Large intestine (tissue), 3 donors: ENCODE data around the gene LIN9. TPM values are rescaled to one million over a fixed set of nuclear protein-coding genes. Genes with fewer than 3 reads are reported as not detected.
"Not testable (repeated sequence)": the region's sequence is repeated elsewhere in the genome, so short reads cannot be mapped to it uniquely, and the experiment has no call there.

Source experiments
- DNase-seq, 2 donors: peaks; one replicate each; pipeline versions ENCODE4 v3.0.0 to v3.0.0-alpha.2; 2013
- H3K27ac ChIP-seq: one replicate; pipeline ENCODE4 v1.5.1; 2013; ENCODE audit warnings: low read length
- H3K27me3 ChIP-seq: 2 replicates; pipeline ENCODE4 v1.6.1; 2013; ENCODE audit warnings: low read length; ENCODE audit not compliant: control insufficient read depth, insufficient read depth
- H3K36me3 ChIP-seq: 2 replicates; pipeline ENCODE4 v1.6.1; 2013; ENCODE audit warnings: low read length; ENCODE audit not compliant: control insufficient read depth, insufficient read depth
- H3K4me1 ChIP-seq: one replicate; pipeline ENCODE4 v1.6.1; 2013; ENCODE audit warnings: low read length; ENCODE audit not compliant: control insufficient read depth, insufficient read depth
- H3K4me3 ChIP-seq: one replicate; pipeline ENCODE4 v1.5.1; 2013; ENCODE audit warnings: low read length
- H3K9me3 ChIP-seq: one replicate; pipeline ENCODE4 v1.6.1; 2013; ENCODE audit warnings: mild to moderate bottlenecking, low read depth, low read length, moderate library complexity; ENCODE audit not compliant: control insufficient read depth
- WGBS: methylation state at CpG from one replicate; pipeline ENCODE4 v1.1.5; 2013; ENCODE audit warnings: low lambda C conversion rate; ENCODE audit not compliant: insufficient coverage; 5-methylcytosine and 5-hydroxymethylcytosine counted together
- polyA plus RNA-seq: library from polyadenylated mRNA; unstranded; fragments of 120-200 nt; gene quantifications from one replicate; pipeline ENCODE4 v1.2.1, GENCODE V29; 2013

Gene LIN9
- polyA plus RNA-seq, 1 donor, result 5.4 TPM

DNA sequence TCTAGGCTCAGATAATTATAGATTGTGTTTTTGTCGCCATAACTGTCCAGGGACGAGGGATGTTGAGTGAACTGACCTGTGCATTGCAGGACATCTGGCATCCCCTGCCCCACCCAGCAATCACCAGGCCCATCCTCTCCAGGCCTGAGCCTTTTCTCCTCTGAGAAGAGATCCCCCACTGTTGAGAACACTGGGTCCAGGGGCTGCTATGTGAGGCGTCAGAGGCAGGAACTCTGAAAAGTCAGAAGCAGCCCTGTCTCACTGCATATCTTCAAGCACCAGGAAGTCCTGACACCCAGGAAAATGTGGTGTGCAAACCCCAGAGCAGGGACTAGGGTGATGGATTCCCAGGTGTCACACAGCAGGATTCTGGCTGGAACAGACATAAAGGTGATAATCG is 105.3 kb downstream of the LIN9 start:
- Histone ChIP-seq H3K36me3 (no peaks in the 10 kb centered on the region), H3K27ac (no peak overlapping the region), H3K4me3 (no peak overlapping the region), H3K4me1 (no peaks in the 10 kb centered on the region), H3K27me3 (no peaks in the 10 kb centered on the region), H3K9me3 (no peaks in the 10 kb centered on the region)
- WGBS, result no CpG with 5 or more reads among the region's 4 CpGs
- DNase-seq, result no peak

DNA sequence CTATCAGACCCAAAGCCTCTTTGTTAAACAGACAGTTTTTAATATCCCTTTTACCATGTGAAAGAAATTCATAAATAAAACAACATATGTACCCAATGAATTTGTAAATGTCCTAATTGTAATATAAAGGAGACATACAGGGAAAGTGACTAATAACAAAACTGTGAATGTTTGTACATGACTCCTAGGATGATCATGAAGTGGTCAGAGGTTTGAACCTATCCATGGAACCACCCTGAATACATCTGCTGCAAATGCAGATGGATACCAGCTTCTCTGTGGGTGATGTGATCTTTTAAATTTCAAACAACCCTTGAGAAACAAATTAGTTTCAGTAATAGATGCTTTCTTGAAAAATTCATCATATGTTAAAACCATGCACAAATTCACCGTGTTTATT is 105.7 kb downstream of the LIN9 start:
- H3K9me3 ChIP-seq, result no peaks in the 10 kb centered on the region
- no peak for DNase-seq
- H3K27ac ChIP-seq, result no peak overlapping the region
- WGBS, result no CpG with 5 or more reads among the region's 1 CpG
- no peaks in the 10 kb centered on the region for H3K4me1 ChIP-seq
- H3K36me3 ChIP-seq, result no peaks in the 10 kb centered on the region
- H3K27me3 ChIP-seq, result no peaks in the 10 kb centered on the region
- no peak overlapping the region for H3K4me3 ChIP-seq

DNA sequence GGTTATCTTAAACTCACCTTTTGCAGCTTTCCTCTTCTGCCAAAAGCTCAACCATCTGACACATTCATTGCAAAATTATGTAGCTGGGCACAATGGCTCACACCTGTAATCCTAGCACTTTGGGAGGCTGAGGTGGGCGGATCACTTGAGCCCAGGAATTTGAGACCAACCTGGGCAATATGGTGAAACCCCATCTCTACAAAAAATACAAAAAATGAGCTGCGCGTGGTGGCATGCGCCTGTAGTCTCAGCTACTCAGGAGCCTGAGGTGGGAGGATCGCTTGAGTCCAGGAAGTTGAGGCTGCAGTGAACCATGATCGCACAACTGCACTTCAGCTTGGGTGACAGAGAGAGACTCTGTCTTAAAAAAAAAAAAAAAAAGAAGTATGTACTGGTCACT is 106.3 kb downstream of the LIN9 start:
- WGBS, result no CpG with 5 or more reads among the region's 6 CpGs
- H3K9me3 ChIP-seq, result not testable (repeated sequence)

DNA sequence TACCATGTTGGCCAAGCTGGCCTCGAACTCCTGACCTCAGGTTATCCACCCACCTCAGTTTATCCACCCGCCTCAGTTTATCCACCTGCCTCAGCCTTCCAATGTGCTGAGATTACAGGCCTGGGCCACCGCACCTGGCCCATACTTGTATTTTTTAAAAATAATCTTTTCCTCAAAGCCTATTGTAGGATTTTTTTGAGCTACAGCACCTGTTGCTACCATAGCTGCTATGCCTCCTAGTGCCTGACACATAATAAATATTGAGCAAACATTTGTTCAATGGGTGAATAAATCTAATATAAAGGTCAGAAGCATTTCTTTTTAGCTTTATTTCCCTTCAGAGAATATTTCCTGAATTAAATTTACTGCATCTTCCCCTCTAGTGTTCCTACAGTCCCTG is 106.7 kb downstream of the LIN9 start:
- Histone ChIP-seq H3K4me3 (no peak overlapping the region), H3K9me3 (no peaks in the 10 kb centered on the region), H3K36me3 (no peaks in the 10 kb centered on the region), H3K27me3 (no peaks in the 10 kb centered on the region), H3K27ac (no peak overlapping the region), H3K4me1 (no peaks in the 10 kb centered on the region)
- 100% methylated on average over 1 of the region's 3 CpGs for WGBS
- DNase-seq, result no peak

More for the DNA sequence above, 106.3 kb downstream of the LIN9 start:
- not testable (repeated sequence) for H3K27ac ChIP-seq, H3K4me3 ChIP-seq, H3K4me1 ChIP-seq, H3K36me3 ChIP-seq, H3K27me3 ChIP-seq, DNase-seq

DNA sequence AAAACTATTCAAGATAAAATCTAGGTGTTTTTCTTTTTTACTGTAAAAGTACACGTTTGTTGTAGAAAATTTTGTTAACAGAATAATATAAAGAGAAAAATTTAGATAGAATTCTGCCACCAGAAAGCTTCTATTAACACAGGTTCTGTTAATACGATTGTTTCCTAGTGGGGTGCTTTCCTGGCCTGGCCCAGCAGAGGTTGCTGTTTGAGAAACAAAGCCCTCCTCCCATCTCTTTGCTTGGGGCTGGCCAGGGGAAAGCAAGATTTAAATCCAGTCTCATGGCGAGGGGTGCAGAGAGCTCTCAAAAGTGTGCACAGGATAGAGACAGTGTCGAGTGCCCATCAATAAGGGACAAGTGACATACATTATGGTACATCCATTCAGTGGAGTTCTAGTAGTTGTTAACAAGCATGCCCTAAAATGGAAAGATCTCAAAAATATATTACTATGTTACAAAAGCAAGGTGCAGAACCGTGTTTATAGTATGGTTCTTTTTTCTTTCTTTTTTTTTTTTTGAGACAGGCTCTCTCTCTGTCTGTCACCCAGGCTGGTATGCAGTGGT is 107.9 kb downstream of the LIN9 start:
- no peak overlapping the region for H3K4me3 ChIP-seq
- H3K36me3 ChIP-seq, result no peaks in the 10 kb centered on the region
- no peak overlapping the region for H3K27ac ChIP-seq
- no peaks in the 10 kb centered on the region for H3K27me3 ChIP-seq
- no peaks in the 10 kb centered on the region for H3K9me3 ChIP-seq
- DNase-seq, result no peak
- no peaks in the 10 kb centered on the region for H3K4me1 ChIP-seq
- 100% methylated on average over 1 of the region's 5 CpGs for WGBS

DNA sequence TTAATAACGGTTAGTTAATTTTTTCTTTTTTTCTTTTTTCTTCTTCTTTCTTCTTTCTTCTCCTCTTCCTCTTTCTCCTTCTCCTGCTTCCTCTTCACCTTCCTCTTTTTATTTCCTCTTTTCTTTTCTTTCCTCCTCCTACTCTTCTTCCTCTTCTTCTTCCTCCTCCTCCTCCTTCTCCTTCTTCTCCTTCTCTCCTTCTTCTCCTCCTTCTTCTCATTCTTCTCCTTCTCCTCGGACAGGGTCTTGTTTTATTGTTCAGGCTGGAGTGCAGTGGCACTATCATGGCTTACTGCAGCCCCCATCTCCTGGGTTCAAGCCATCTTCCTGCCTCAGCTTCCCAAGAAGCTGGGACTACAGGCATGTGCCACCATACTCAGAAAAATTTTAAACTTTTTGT is 109.0 kb downstream of the LIN9 start:
- no peaks in the 10 kb centered on the region for H3K27me3 ChIP-seq
- 88% methylated on average over 2 of the region's 2 CpGs for WGBS
- H3K4me3 ChIP-seq, result no peak overlapping the region
- H3K36me3 ChIP-seq, result no peaks in the 10 kb centered on the region
- no peak overlapping the region for H3K27ac ChIP-seq
- peaks cover 3% of the 10 kb centered on the region for H3K4me1 ChIP-seq
- no peaks in the 10 kb centered on the region for H3K9me3 ChIP-seq
- no peak for DNase-seq

DNA sequence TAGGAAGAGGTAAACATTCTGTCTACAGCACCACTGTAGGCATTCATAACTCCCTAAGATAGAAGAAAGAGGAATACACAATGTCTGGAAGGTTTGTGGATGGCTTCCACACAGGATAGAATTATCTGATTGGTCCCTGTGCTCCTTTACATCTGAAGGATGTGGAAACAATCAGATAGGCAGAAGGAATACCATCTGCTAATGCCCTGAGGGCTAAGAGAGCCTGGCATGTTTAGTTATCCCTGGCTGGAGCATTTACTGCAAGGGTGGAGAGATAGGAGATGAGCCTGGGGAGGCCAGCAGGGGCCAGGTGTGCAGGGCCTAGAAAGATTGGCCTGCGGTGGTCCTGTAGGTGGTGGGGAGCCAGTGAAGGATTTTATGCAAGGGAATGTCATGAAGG is 113.8 kb downstream of the LIN9 start:
- Histone ChIP-seq H3K4me1 (peaks cover 3% of the 10 kb centered on the region), H3K9me3 (no peaks in the 10 kb centered on the region), H3K27ac (no peak overlapping the region), H3K36me3 (no peaks in the 10 kb centered on the region), H3K4me3 (no peak overlapping the region), H3K27me3 (no peaks in the 10 kb centered on the region)
- DNase-seq, result no peak
- no CpG with 5 or more reads among the region's 1 CpG for WGBS

DNA sequence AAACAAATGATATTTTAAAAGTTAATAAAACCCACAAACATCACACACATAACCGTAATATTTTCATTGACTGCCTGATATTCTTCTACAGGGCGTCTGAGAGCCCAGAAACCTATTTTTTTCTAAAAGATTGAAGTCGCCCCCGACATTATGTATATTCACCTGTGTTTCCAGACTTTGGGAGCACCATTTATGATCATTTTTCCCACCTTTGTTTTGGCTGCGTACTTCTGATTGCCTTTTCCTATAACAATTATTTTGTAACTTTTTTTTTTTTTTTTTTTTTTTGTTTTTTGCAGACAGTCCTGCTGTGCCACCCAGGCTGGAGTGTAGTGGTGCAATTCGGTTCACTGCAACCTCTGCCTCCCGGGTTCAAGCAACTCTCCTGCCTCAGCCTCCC is 121.6 kb downstream of the LIN9 start:
- peaks cover 9% of the 10 kb centered on the region for H3K4me1 ChIP-seq
- WGBS, result 93% methylated on average over 5 of the region's 7 CpGs
- H3K27ac ChIP-seq, result peak overlapping the region; percentile 89
- no peak overlapping the region for H3K4me3 ChIP-seq
- no peak for DNase-seq
- H3K9me3 ChIP-seq, result no peaks in the 10 kb centered on the region
- H3K36me3 ChIP-seq, result no peaks in the 10 kb centered on the region
- H3K27me3 ChIP-seq, result no peaks in the 10 kb centered on the region

DNA sequence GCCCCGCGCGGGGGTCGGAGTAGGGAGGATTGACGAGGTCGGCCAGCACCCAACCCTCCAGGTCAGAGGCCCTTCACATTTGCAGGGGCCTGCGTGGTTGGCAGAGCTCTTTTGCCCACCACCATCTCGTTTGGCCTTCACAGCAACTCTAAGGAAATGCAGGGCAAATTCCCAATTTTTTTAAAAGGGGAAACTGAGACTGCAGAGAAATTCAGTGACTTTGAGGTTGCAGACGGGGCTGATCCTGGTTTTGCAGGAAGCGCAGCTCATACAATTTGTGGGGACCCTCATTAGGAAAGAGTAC is 122.0 kb downstream of the LIN9 start:
- peak overlapping the region; percentile 74 for H3K4me3 ChIP-seq
- whole genome bisulfite sequencing, result 63% methylated on average over 2 of the region's 10 CpGs
- DNase-seq, result peak in 1 of 2 donors; percentile 5

DNA sequence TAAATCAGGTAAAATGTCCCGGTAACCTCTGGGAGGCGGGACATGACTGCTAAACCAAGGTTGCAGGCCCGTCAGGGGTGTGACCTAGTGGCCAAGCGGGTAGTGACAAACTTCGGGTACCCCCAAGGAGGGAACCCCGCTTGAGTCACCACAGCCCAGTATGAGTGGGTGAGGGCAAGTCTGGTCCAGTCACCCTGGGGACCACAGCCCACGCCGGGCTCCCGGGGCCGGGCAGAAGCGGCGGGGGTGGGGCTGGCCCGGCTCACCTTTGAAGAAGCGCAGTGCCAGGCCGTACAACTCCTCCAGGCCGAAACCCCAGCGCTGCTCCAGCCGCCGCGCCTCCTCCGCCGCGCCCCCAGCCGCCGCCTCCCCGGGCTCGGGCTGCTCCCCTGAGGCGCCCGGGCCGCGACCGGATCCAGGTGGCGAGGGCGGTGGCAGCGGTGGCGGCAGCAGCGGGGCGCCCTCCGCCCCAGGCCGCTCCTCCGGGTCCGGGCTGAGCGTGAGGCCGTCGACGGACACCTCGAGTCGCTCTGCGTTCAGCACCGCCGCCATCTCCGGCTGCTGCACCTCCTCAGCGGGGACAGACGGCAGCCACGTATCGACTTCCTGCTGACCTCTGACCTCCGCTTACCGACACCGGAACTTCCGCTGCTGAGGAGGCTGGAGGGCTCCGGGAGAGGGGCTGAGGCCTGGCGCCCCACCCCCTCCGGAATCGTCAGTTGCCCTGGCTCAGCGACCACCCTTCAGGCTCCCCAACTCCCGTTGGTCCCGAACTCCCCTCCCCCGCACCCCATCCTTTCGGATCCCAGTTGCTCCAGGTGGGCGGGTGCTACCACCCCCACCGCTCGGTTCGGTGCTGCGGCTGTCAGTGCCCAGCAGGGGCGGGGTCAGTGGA is 122.6 kb downstream of the LIN9 start, which contains the start of gene ACBD3:
TSS of gene ACBD3 (minus strand) at position 618 of the 895 bp plus-strand sequence. CDS start at position 552, 66 bp downstream.
- no peaks in the 10 kb centered on the region for H3K9me3 ChIP-seq
- H3K27ac ChIP-seq, result peak within 1 kb of the TSS; percentile 89
- peak within 1 kb of the TSS; percentile 74 for H3K4me3 ChIP-seq
- no peaks in the 10 kb centered on the region for H3K27me3 ChIP-seq
- H3K4me1 ChIP-seq, result peaks cover 15% of the 10 kb centered on the region
- no CpG with 5 or more reads among the region's 75 CpGs for WGBS
- peak; percentile 89 to 95 for DNase-seq
- H3K36me3 ChIP-seq, result peaks cover 4% of the 10 kb centered on the region

More for the DNA sequence above, 122.0 kb downstream of the LIN9 start:
- Histone ChIP-seq H3K4me1 (peaks cover 10% of the 10 kb centered on the region), H3K9me3 (no peaks in the 10 kb centered on the region), H3K27ac (peak overlapping the region; percentile 89), H3K27me3 (no peaks in the 10 kb centered on the region), H3K36me3 (no peaks in the 10 kb centered on the region)
